Skeletal muscle satellite cell (primary cell): Measurements from ENCODE around the gene GRIN2B.

Source experiments
- H3K27me3 ChIP-seq: 2 replicates; pipeline ENCODE4 v1.7.0; 2013; ENCODE audit warnings: low read length; ENCODE audit not compliant: control insufficient read depth, insufficient read depth
- H3K36me3 ChIP-seq: 2 replicates; pipeline ENCODE4 v1.7.0; 2013; ENCODE audit warnings: mild to moderate bottlenecking, control low read depth, low read length; ENCODE audit not compliant: insufficient read depth
- H3K4me1 ChIP-seq: 2 replicates; pipeline ENCODE4 v1.7.0; 2013; ENCODE audit warnings: low read length; ENCODE audit not compliant: control insufficient read depth, insufficient read depth
- H3K4me2 ChIP-seq: 2 replicates; pipeline ENCODE4 v1.7.0; 2013; ENCODE audit warnings: mild to moderate bottlenecking, low read length
- H3K4me3 ChIP-seq: 2 replicates; pipeline ENCODE4 v1.7.0; 2013; ENCODE audit warnings: low read length
- H3K9ac ChIP-seq: 2 replicates; pipeline ENCODE4 v1.7.0; 2013; ENCODE audit warnings: mild to moderate bottlenecking, low read depth, low read length, moderate library complexity
- H3K9me3 ChIP-seq: replicated peaks from 2 replicates; pipeline ENCODE4 v1.7.0; 2013; ENCODE audit warnings: mild to moderate bottlenecking, control low read depth, low read length

The GRIN2B gene

DNA sequence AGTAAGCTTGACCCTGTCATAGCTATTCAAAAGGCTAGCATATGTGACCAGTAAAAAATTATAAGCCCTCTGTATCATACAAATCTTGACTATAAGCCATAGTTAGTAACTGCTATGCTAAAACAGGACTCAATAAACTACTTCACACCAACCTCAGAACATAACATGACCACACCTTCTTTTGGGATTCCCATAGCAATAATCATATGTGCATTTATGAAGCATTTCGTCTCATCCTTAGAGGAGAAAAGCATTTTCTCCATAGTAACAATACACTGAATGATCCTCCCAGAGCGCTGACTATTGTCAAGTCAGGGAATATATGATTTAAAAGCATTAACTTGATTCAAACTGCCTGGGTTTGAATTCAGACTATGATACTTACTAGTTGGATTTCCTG is 46.2 kb downstream of the GRIN2B start:
- Histone ChIP-seq H3K36me3 (no peaks in the 10 kb centered on the region), H3K4me2 (no peak overlapping the region), H3K4me3 (no peak overlapping the region), H3K9me3 (no peaks in the 10 kb centered on the region), H3K4me1 (no peaks in the 10 kb centered on the region), H3K9ac (no peak overlapping the region), H3K27me3 (no peaks in the 10 kb centered on the region)
